ENCODE measurements around the gene MATN4.

The MATN4 gene

DNA sequence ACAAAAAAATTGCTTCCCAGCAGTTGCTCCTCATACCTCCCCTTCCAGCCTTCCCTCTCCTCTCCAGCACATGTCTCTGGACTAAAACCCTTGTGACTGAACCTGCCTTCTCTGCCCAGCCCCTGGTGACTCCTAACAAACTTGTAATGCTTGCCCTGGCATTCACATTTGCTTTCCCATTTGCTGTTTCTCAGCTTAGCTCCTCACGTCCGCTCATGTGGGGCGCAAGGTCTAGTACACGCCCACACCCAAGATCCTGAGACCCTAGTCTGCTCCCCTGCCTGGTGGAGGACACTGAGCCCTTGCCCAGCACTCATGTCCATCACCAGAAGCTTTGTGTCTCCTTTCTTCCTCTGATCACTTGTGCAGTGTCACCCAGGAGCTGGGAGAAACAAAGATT, 19.7 kb downstream of the MATN4 start:
- TF ChIP-seq, protein P1, sequence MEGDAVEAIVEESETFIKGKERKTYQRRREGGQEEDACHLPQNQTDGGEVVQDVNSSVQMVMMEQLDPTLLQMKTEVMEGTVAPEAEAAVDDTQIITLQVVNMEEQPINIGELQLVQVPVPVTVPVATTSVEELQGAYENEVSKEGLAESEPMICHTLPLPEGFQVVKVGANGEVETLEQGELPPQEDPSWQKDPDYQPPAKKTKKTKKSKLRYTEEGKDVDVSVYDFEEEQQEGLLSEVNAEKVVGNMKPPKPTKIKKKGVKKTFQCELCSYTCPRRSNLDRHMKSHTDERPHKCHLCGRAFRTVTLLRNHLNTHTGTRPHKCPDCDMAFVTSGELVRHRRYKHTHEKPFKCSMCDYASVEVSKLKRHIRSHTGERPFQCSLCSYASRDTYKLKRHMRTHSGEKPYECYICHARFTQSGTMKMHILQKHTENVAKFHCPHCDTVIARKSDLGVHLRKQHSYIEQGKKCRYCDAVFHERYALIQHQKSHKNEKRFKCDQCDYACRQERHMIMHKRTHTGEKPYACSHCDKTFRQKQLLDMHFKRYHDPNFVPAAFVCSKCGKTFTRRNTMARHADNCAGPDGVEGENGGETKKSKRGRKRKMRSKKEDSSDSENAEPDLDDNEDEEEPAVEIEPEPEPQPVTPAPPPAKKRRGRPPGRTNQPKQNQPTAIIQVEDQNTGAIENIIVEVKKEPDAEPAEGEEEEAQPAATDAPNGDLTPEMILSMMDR (conservative IDR thresholded peaks at IDR 0.05) = no peak
- TF ChIP-seq ZFX (IDR thresholded peaks at IDR 0.05) = no peak
- H3K27ac ChIP-seq = no peak overlapping the region

GRCh38 chr20:45283551-45284057, 24.5 kb downstream of the MATN4 start:
- no peak overlapping the region for H3K27ac ChIP-seq

DNA sequence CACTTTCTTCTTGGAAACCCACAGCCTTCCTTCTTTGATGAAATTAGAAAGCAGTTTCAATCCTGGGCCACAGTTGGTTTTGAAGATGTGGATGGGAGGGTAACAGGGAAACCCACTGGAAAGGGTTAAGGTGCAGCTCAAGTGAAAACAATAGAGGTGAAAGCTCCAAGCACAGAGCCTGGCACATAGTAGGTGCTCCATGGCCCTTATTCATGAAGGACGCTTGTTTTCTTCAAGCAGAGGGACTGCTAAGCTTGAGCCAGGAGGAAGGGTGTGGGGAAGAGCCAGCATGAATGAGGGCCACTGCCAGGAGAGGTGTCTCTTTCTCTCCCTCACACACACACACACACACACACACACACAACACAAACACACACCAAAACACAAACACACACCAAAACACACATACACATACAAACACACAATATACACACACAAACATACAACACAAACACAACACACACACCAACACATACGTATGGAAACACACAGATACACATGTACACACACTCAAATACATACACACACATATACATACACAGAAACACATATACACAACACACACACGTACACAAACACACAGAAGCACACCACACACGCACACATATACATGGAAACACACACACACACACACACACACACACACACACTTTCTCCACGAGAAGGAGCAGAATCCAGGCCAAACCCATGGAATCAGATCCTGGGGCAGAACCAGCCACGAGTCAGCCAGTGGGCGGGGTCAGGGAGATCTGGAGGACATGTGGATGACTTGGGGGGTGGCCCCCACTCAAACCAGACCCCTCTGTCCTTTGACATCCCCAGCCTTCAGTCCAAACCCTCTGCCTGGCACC, 25.2 kb downstream of the MATN4 start:
- no peak overlapping the region for H3K27ac ChIP-seq
- no peak for TF ChIP-seq ZFX (IDR thresholded peaks at IDR 0.05)
- TF ChIP-seq, protein P1 (conservative IDR thresholded peaks at IDR 0.05) = no peak

More at GRCh38 chr20:45283551-45284057, 24.5 kb downstream of the MATN4 start:
- TF ChIP-seq, protein P1 (conservative IDR thresholded peaks at IDR 0.05) = no peak
- no peak for TF ChIP-seq ZFX (IDR thresholded peaks at IDR 0.05)

DNA sequence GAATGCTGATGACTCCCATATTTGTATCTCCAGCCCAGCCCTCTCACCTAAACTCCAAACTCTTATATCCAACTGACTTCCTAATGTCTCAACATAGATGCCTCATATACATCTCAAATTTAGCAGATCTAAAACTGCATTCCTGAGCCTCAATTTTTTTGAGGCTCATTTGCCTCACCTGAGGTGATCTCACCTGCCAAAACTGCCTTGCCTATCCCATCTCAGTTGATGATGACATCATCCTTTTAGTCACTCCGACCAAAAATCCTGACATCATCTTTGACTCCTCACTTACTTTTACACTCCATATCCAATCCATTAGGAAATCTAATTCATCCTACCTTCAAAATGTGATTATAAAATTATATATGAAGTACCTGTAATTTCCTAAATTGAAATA, 28.1 kb downstream of the MATN4 start:
- no peak for TF ChIP-seq ZFX (IDR thresholded peaks at IDR 0.05)
- TF ChIP-seq, protein P1 (conservative IDR thresholded peaks at IDR 0.05) = no peak
- no peak overlapping the region for H3K27ac ChIP-seq

- no peak overlapping the region for H3K27ac ChIP-seq
- no peak for TF ChIP-seq ZFX (IDR thresholded peaks at IDR 0.05)
- TF ChIP-seq, protein P1 (conservative IDR thresholded peaks at IDR 0.05) = no peak
Measured at GRCh38 chr20:45275338-45275737, 32.8 kb downstream of the MATN4 start.

DNA sequence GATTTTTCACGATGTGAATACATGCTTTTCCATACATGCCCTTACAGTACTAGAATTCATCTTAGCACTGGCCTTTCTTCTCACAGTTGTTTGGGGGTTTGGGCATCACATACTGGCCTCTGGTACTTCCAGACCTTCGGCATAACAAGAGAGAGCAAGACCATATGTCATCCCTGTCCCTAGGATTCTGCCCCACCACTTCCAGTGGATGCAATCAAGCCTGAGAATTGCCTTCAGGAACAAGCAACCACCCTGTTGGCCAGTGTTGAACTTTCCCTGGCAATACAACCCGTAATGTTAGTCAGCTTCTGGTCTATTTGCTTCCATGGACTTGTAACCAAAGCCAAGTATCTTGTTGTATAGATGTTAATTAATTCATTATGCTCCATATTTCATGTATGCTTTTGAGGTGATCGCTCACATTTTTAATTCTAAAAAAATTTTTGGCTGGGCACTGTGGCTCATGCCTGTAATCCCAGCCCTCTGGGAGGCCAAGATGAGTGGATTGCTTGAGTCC, 38.3 kb downstream of the MATN4 start:
- peak overlapping the region; percentile 73; the same call in 1 of the 2 replicates for H3K27ac ChIP-seq
- TF ChIP-seq, protein P1 (conservative IDR thresholded peaks at IDR 0.05) = no peak
- TF ChIP-seq ZFX (IDR thresholded peaks at IDR 0.05) = no peak

GRCh38 chr20:45269056-45269455, 39.0 kb downstream of the MATN4 start:
- TF ChIP-seq, protein P1 (conservative IDR thresholded peaks at IDR 0.05) = no peak
- no peak for TF ChIP-seq ZFX (IDR thresholded peaks at IDR 0.05)
- peak overlapping the region; percentile 73 for H3K27ac ChIP-seq

All from C4-2B (cell line).